Activated CD8-positive, alpha-beta memory T cell treated with anti-CD3 and anti-CD28 coated beads for 48 hours (primary cell): ENCODE data around the gene TMEM126B.
"Not testable (repeated sequence)": the region's sequence is repeated elsewhere in the genome, so short reads cannot be mapped to it uniquely, and the experiment has no call there.

Source experiments
- DNase-seq, 3 experiments: peaks; one replicate each; pipeline ENCODE4 v3.0.0-alpha.2; 2020; ENCODE audit warnings: low read depth in 2 of 3, low spot score in 2 of 3

The TMEM126B gene

DNA sequence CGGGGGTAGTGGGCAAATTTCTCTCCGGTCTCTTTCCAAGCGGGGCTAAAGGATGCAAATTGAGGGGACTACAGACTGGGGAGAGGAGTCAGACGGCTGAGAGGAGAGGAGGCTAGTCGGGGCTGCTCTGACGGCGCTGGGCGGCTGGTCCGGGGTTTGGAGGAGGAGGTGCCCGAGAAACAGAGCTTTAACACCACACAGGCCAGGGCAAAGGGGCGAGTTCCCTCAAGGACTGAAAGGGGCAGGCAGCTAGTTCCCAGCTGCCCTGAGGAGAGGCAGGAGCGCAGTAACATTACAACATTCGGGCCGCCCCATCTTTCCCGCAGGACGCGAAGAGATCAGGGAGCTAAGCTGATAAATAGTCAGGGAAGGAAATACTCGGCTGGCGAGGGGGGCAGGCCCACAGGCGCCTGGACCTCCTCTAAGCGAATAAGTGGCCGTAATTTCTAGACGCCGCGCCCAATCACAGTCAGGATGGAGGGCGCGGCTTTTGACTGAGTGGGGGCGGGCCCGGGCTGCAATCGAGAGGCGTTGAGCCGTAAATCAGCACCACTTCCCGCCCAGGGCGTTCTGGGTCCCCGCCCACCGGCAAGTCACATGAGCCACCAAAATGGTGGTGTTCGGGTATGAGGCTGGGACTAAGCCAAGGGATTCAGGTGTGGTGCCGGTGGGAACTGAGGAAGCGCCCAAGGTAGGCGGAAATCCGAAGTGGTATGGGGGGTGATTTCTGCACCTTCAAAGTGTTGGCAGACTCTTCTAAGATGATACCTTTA is at the start of gene TMEM126B:
TMEM126B (plus strand) TSS at position 596 of the 773 bp plus-strand sequence; CDS start at position 611, 15 bp downstream.
- peak; percentile 79 to 91 (median 83) for DNase-seq

DNA sequence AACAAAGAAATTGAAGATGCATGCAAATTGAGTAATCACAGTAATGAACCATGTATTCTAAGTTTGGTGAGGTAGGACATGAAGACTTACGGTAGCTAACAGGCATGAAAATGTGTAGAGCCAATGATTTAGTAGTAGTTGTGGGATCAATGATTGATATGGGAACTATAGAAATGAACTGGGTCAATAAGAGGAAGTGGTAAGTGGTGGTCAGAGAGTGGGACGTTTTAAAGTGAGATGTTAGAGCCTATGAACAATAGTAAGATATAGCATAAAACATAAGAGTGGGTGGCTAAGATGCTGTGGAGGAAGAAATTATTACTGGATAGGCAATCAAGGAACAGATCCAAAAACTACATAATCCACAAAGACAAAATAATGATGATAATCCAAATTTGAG is 46.3 kb upstream of the TMEM126B start:
- DNase-seq: no peak

- no peak for DNase-seq
Observed at GRCh38 chr11:85589373-85589772, 39.0 kb upstream of the TMEM126B start.

GRCh38 chr11:85590848-85591483 is 37.4 kb upstream of the TMEM126B start:
- no peak for DNase-seq

- DNase-seq: no peak
Observed at GRCh38 chr11:85595285-85595884, 33.0 kb upstream of the TMEM126B start.

DNA sequence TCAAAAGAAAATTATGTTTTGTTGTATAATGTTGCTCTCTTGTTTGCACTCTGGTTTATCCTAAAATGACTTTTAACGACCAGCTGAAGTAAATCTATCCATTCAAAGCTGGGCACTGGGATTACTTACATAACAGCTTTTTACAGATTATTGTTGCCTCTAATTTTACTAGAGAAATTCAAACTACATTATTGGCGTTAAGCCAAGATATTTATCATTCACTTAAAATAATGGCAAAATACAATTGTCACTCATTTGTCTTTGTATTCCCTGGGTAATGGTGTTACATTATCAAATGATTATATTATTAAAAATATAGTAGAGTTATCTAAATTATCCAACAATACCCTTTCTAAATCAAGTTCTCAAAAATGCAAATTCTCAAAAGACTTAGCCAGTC is 31.5 kb upstream of the TMEM126B start:
- no peak for DNase-seq

GRCh38 chr11:85599083-85599482 is 29.3 kb upstream of the TMEM126B start:
- DNase-seq: no peak

DNA sequence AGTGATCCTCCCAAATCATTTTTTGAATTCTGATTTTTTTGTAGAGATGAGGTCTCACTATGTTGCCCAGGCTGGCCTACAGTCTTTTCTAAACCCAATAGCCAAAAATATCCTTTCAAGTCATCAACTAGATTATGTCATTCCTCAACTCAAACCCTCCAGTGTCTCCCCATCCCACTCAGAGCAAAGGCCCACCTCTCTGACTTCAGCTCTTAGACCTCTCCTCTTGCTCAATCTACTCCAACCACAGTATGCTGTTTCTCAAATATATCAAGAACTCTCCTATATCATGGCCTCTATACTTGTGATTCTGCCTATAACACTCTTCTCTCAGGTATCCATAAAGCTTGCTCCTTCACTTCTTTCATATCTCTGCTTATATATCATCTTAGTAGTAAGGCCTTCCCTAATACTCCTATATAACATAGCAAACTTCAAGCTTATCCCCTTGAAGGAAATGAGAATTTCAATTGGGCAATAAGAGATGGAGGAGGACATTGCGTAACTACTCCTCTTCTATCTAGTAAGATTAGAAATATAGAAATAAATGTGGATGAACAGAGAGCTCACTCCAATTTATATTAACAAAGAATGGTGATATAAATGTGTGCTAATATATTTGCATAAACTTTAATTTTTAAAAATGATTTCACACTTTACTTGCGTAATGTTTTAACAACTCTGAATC is 25.7 kb upstream of the TMEM126B start:
- DNase-seq: no peak

- no peak for DNase-seq
Observed at GRCh38 chr11:85603220-85603619, 25.2 kb upstream of the TMEM126B start.

DNA sequence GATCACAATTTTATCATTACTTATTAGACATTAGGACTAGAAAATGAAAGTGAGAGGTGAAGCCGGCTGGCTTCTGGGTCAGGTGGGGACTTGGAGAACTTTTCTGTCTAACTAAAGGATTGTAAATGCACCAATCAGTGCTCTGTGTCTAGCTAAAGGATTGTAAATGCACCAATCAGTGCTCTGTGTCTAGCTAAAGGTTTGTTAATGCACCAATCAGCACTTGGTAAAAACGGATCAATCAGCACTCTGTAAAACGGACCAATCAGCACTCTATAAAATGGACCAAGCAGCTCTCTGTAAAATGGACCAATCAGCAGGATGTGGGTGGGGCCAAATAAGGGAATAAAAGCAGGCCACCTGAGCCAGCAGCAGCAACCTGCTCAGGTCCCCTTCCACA is 22.2 kb upstream of the TMEM126B start:
- DNase-seq: not testable (repeated sequence)

GRCh38 chr11:85608621-85609020 is 19.8 kb upstream of the TMEM126B start:
- DNase-seq: not testable (repeated sequence)

DNA sequence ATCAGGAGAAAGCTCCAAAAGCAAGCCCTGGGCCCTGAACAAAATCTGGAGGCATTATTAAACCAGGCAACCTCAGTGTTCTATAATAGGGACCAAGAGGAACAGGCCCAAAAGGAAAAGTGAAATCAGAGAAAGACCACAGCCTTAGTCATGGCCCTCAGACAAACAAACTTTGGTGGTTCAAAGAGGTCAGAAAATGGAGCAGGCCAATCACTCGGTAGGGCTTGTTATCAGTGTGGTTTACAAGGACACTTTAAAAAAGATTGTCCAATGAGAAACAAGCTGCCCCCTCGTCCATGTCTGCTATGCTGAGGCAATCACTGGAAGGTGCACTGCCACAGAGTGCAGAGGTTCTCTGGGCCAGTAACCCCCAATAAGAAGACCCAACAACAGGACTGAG is 19.1 kb upstream of the TMEM126B start:
- not testable (repeated sequence) for DNase-seq

DNA sequence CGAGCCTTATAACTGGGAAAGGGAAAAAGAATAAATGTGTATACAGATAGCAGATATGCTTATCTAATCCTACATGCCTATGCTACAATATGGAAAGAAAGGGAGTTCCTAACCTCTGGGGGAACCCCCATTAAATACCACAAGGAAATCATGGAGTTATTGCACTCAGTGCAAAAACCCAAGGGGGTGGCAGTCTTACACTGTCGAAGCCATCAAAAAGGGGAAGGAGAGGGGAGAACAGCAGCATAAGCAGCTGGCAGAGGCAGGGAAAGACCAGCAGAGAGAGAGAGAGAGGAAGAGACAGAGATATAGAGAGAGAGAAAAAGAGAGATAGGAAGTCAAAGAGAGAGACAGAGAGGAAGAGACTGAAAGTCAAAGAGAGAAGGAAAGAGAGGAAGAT is 16.8 kb upstream of the TMEM126B start:
- DNase-seq: not testable (repeated sequence)

DNA sequence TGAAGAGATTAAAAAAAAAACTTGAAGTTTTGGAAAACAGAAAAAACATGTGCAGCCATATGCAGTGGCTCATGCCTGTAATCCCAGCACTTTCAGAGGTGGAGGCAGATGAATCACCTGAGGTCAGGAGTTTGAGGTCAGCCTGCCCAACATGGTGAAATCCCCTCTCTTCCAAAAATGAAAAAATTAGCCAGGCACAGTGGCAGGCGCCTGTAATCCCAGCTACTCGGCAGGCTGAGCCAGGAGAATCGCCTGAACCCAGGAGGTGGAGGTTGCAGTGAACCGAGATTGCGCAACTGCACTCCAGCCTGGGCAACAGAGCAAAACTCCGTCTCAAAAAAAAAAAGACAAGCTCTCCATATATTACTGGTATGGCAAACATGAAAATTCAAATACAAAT is 8.9 kb upstream of the TMEM126B start:
- no peak for DNase-seq

DNA sequence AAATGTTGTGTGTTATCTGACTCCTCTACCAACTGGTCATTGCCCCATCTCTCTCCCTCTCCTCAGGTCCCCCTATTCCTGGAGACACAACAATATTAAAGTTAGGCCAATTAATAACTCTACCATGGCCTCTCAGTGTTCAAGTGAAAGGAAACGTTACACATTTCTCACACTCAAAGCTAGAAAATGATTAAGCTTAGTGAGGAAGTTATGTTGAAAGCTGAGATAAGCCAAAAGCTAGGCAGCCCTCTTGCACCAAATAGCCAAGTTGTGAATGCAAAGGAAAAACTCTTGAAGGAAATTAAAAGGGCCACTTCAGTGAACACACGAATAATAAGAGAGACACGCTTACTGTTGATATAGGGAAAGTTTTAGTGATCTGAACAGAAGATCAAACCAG is 8.1 kb upstream of the TMEM126B start:
- no peak for DNase-seq

GRCh38 chr11:85626496-85626895 is 1.9 kb upstream of the TMEM126B start:
- DNase-seq: no peak

DNA sequence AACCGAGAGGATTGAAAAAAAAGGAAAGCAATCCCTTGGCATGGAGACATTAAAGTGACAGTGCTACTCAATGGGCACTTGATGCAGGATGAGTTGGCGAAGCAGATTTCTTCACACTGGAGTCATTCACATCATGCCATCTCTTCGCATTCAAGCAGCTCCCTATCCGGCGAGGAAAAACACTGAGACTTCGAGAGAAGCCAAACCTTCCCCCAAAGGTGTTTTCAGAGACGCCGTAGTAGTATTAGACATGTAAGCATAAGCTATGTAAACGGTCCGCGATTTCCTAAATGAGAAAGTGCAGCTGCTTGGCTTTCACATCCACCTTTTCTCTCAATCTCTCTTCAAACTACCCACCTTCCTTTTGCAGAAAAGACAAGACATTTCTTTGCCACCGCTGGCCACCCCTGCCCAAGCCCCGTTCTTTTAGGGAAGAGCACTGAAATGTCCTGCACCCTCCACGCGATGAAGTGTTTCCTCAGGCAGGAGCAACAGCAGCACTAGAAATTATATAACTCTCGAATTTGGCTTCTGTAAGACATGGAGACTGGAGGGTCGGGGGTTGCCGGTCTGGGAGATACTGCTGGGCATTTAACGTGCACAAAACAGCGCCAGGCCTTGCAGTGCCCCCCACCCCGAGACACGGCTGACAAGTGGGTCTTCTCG is 928 bp upstream of the TMEM126B start, which contains the start of gene DLG2:
DLG2 (minus strand) TSS at position 13 of the 666 bp plus-strand sequence.
- DNase-seq: no peak

DNA sequence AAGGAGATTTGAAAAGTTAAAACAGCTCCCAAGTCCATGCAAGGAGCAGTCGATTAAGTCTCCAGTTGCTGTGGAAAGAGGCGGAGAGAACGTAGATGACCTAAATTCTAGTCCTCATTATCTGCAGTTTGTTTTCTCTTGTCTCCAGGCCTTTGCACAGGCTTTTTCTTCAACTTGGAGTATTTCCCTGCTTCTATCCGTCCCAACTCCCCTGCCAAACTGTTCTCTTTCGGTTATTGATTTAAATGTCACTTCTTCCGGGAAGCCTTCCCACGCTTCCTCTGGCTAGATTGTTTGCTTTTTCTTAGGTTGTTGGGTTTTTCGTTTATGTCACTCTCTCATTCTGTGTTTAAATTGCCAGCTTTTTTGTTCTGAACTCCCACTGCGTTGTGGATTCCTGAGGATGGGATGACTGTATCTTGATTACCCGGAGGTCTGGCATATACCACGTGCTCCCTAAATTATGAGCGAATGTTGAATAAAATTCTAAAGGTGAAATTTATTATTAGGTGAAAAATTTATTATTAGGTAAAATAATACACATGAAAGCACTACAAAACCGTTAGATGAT is 463 bp downstream of the TMEM126B start:
- DNase-seq: no peak

GRCh38 chr11:85634747-85635146 is 6.4 kb downstream of the TMEM126B start:
- DNase-seq: no peak

GRCh38 chr11:85643191-85643614 is 14.8 kb downstream of the TMEM126B start:
- no peak for DNase-seq

GRCh38 chr11:85647078-85647477 is 18.7 kb downstream of the TMEM126B start:
- DNase-seq: no peak
